SK-N-SH treated with all-trans-retinoic acid at 6 μM for 48 hours (cell line): Measurements from ENCODE around the gene UEVLD.

Experiments
- ATAC-seq: fragments of 200-7000 bp; cut with Tn5 transposase; 3 replicates; pipeline ENCODE4 v1.9.1; 2020; ENCODE audit warnings: mild to moderate bottlenecking, moderate library complexity
- ARNTL ChIP-seq: fragments of 450-650 bp; formaldehyde crosslinking; IDR thresholded peaks from 2 replicates; pipeline ENCODE4 v1.5.0; 2020; ENCODE audit warnings: low read depth, mild to moderate bottlenecking, moderate library complexity, borderline replicate concordance
- BACH2 ChIP-seq: fragments of 250-450 bp; sonication (Bioruptor Pico); IDR thresholded peaks from 2 replicates; pipeline ENCODE4 v1.9.0; 2021; ENCODE audit warnings: mild to moderate bottlenecking, borderline replicate concordance
- CREB5 ChIP-seq: fragments of 250-450 bp; sonication (Bioruptor Pico); IDR thresholded peaks from 2 replicates; pipeline ENCODE4 v1.5.1; 2020; ENCODE audit warnings: low read depth, mild to moderate bottlenecking, moderate library complexity
- CSDC2 ChIP-seq: fragments of 250-450 bp; sonication (Bioruptor Pico); IDR thresholded peaks from 2 replicates; pipeline ENCODE4 v1.5.0; 2020; ENCODE audit warnings: mild to moderate bottlenecking, moderate library complexity
- CSRNP3 ChIP-seq: fragments of 250-450 bp; sonication (Bioruptor Pico); IDR thresholded peaks from 2 replicates; pipeline ENCODE4 v1.5.1; 2021; ENCODE audit warnings: mild to moderate bottlenecking, moderate library complexity
- ESRRG ChIP-seq: fragments of 250-450 bp; sonication (Bioruptor Pico); IDR thresholded peaks from 2 replicates; pipeline ENCODE4 v1.6.1; 2021; ENCODE audit warnings: mild to moderate bottlenecking
- GLIS3 ChIP-seq: fragments of 250-450 bp; sonication (Bioruptor Pico); IDR thresholded peaks from 2 replicates; pipeline ENCODE4 v1.5.0; 2020; ENCODE audit warnings: mild to moderate bottlenecking, moderate library complexity
- ISL1 ChIP-seq: fragments of 250-450 bp; sonication (Bioruptor Pico); IDR thresholded peaks from 2 replicates; pipeline ENCODE4 v2.1.2; 2022; ENCODE audit warnings: mild to moderate bottlenecking, moderate library complexity
- OSR1 ChIP-seq: fragments of 250-450 bp; sonication (Bioruptor Pico); IDR thresholded peaks from 2 replicates; pipeline ENCODE4 v1.8.0; 2022; ENCODE audit warnings: moderate library complexity, mild to moderate bottlenecking, inconsistent platforms
- POU6F1 ChIP-seq: fragments of 250-450 bp; sonication (Bioruptor Pico); IDR thresholded peaks from 2 replicates; pipeline ENCODE4 v1.8.0; 2021; ENCODE audit warnings: low read depth, mild to moderate bottlenecking, moderate library complexity, borderline replicate concordance
- PPARA ChIP-seq: fragments of 250-450 bp; sonication (Bioruptor Pico); IDR thresholded peaks from 2 replicates; pipeline ENCODE4 v1.5.0; 2020; ENCODE audit warnings: mild to moderate bottlenecking, borderline replicate concordance
- RARB ChIP-seq: fragments of 250-450 bp; sonication (Bioruptor Pico); IDR thresholded peaks from 2 replicates; pipeline ENCODE4 v1.8.0; 2021; ENCODE audit warnings: mild to moderate bottlenecking, moderate library complexity
- SNAI2 ChIP-seq: fragments of 250-450 bp; sonication (Bioruptor Pico); IDR thresholded peaks from 2 replicates; pipeline ENCODE4 v1.5.0; 2020; ENCODE audit warnings: mild to moderate bottlenecking, moderate library complexity
- TCF4 ChIP-seq: fragments of 250-450 bp; sonication (Bioruptor Pico); IDR thresholded peaks from 2 replicates; pipeline ENCODE4 v1.8.0; 2021; ENCODE audit warnings: mild to moderate bottlenecking, moderate library complexity, borderline replicate concordance
- TOX ChIP-seq: fragments of 250-450 bp; sonication (Bioruptor Pico); IDR thresholded peaks from 2 replicates; pipeline ENCODE4 v1.8.0; 2021; ENCODE audit warnings: mild to moderate bottlenecking, moderate library complexity, borderline replicate concordance
- ZC3H10 ChIP-seq: fragments of 250-450 bp; sonication (Bioruptor Pico); IDR thresholded peaks from 2 replicates; pipeline ENCODE4 v1.5.1; 2021; ENCODE audit warnings: mild to moderate bottlenecking, moderate library complexity
- ZNF565 ChIP-seq: fragments of 450-650 bp; formaldehyde crosslinking; conservative IDR thresholded peaks from 2 replicates; pipeline ENCODE4 v1.5.0; 2020; ENCODE audit warnings: low read depth, mild to moderate bottlenecking, moderate library complexity
- ZNF70 ChIP-seq: fragments of 450-650 bp; formaldehyde crosslinking; IDR thresholded peaks from 2 replicates; pipeline ENCODE4 v1.5.0; 2020; ENCODE audit warnings: mild to moderate bottlenecking, moderate library complexity
- ZNF8 ChIP-seq: fragments of 450-650 bp; formaldehyde crosslinking; IDR thresholded peaks from 2 replicates; pipeline ENCODE4 v1.5.0; 2020; ENCODE audit warnings: mild to moderate bottlenecking, moderate library complexity

UEVLD gene

GRCh38 chr11:18495703-18496102 is 92.8 kb downstream of the UEVLD start:
- TF ChIP-seq ZNF70 (CRISPR knock-in tag) (no peak), CREB5 (CRISPR knock-in tag) (no peak), ARNTL (CRISPR knock-in tag) (no peak), ZNF565 (no peak), SNAI2 (CRISPR knock-in tag) (no peak), BACH2 (no peak), ZNF8 (CRISPR knock-in tag) (no peak), ZC3H10 (no peak)
- no peak for ATAC-seq

GRCh38 chr11:18495271-18495670 is 93.3 kb downstream of the UEVLD start:
- TF ChIP-seq ZNF565 (no peak), TCF4 (CRISPR knock-in tag) (no peak)
- no peak for ATAC-seq

- TF ChIP-seq TCF4 (CRISPR knock-in tag) (no peak), POU6F1 (CRISPR knock-in tag) (no peak), OSR1 (CRISPR knock-in tag) (no peak)
- ATAC-seq: no peak
Observed at GRCh38 chr11:18493310-18493709, 95.2 kb downstream of the UEVLD start.

GRCh38 chr11:18492888-18493287 is 95.6 kb downstream of the UEVLD start:
- ATAC-seq: no peak
- TF ChIP-seq CSDC2 (CRISPR knock-in tag): no peak
- no peak for TF ChIP-seq CREB5 (CRISPR knock-in tag)
- no peak for TF ChIP-seq PPARA (CRISPR knock-in tag)
- TF ChIP-seq ZC3H10: no peak
- no peak for TF ChIP-seq ZNF565
- TF ChIP-seq ZNF70 (CRISPR knock-in tag): no peak
- TF ChIP-seq SNAI2 (CRISPR knock-in tag): no peak
- TF ChIP-seq ESRRG (CRISPR knock-in tag): no peak
- no peak for TF ChIP-seq RARB (CRISPR knock-in tag)
- no peak for TF ChIP-seq GLIS3
- TF ChIP-seq CSRNP3 (CRISPR knock-in tag): no peak
- TF ChIP-seq OSR1 (CRISPR knock-in tag): no peak
- no peak for TF ChIP-seq ISL1 (CRISPR knock-in tag)
- TF ChIP-seq POU6F1 (CRISPR knock-in tag): no peak
- TF ChIP-seq ARNTL (CRISPR knock-in tag): no peak
- TF ChIP-seq TCF4 (CRISPR knock-in tag): no peak
- TF ChIP-seq ZNF8 (CRISPR knock-in tag): no peak

- TF ChIP-seq CREB5 (CRISPR knock-in tag) (no peak), TOX (CRISPR knock-in tag) (no peak), ZNF70 (CRISPR knock-in tag) (no peak), ISL1 (CRISPR knock-in tag) (peak; percentile 67), ZNF565 (no peak)
Observed at GRCh38 chr11:18491924-18492323, 96.6 kb downstream of the UEVLD start.

More at GRCh38 chr11:18491924-18492323, 96.6 kb downstream of the UEVLD start:
- ATAC-seq: peak; percentile 51
